Cortex of kidney (tissue), 1 donor: ENCODE results near the gene FOLR2.
"Not testable (repeated sequence)": the region's sequence is repeated elsewhere in the genome, so short reads cannot be mapped to it uniquely, and the experiment has no call there.

ENCODE experiments used
- DNase-seq: peaks from one replicate; lab custom pipeline; 2025; lab: John Stamatoyannopoulos, UW

The FOLR2 gene

DNA sequence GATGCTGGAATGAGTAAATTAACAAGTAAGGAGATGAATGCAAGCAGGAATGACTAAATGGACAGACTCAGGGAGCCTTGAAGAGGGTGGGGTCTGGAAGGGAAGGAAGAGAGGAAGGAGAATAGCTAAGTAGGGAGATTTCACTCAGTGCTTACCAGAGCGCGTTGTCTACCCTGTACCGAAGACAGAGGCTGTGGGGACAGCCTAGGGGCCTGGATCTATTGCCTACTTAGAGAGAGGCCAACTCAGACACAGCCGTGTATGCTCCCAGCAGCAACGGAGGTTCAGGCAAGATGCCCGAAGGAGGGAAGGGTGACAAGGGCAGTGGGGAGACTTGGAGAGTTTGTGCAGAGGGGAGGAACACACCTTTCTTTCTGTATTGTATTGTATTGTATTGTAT, at the start of gene FOLR2:
FOLR2 (plus strand) TSS at position 157 of the 400 bp plus-strand sequence. CDS start 1,791 bp downstream, outside the sequence.
- DNase-seq, result no peak

DNA sequence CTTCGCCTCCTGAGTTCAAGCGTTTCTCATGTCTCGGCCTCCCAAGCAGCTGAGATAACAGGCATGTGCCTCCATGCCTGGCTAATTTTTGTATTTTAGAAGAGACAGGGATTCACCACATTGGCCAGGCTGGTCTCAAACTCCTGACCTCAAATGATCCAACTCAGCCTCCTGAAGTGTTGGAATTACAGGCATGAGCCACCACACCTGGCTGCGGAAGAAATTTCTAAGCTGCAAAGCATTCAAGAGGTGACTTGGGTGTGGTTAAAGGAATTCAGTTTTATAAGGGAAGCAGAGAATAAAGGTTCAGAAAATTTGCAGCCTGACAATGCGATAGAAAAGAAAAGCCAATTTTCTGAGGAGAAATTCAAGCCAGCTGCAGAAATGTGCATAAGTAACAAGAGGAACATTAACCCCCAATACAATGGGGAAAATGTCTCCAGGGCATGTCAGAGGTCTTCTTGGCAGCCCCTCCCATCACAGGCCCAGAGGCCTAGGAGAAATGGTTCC, 47.5 kb upstream of the FOLR2 start:
- DNase-seq, result not testable (repeated sequence)

GRCh38 chr11:72169754-72170153, 46.8 kb upstream of the FOLR2 start:
- not testable (repeated sequence) for DNase-seq

DNA sequence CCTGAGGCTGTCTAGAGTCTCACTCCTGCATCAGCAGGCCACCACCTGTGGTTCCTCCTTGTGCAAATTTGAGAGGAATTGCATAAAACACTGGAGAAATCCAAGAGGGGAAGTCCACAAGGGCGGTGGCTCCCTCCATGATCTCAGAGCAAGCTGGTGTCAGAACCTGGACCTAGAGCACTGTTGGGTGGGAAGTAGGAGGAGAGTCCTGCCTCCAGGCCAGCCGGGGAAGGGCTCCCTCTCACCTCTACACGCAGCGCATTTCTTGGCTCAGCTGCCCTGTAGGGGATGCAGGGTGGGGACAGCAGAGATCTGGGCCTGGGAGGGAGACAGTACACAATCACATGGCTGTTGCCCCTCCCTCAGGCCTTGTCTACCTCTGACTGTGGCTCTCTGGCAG, 44.6 kb upstream of the FOLR2 start:
- DNase-seq, result not testable (repeated sequence)

- no peak for DNase-seq
Measured at GRCh38 chr11:72173291-72173690, 43.3 kb upstream of the FOLR2 start.

GRCh38 chr11:72174302-72175070, 42.1 kb upstream of the FOLR2 start:
- DNase-seq, result no peak

- DNase-seq, result no peak
Measured at GRCh38 chr11:72177656-72178055, 38.9 kb upstream of the FOLR2 start.

GRCh38 chr11:72179049-72179803, 37.4 kb upstream of the FOLR2 start:
- DNase-seq, result no peak

- DNase-seq, result no peak
Measured at GRCh38 chr11:72179804-72180396, 36.7 kb upstream of the FOLR2 start.

GRCh38 chr11:72180892-72181552, 35.6 kb upstream of the FOLR2 start:
- not testable (repeated sequence) for DNase-seq

GRCh38 chr11:72181553-72181958, 35.0 kb upstream of the FOLR2 start:
- not testable (repeated sequence) for DNase-seq

DNA sequence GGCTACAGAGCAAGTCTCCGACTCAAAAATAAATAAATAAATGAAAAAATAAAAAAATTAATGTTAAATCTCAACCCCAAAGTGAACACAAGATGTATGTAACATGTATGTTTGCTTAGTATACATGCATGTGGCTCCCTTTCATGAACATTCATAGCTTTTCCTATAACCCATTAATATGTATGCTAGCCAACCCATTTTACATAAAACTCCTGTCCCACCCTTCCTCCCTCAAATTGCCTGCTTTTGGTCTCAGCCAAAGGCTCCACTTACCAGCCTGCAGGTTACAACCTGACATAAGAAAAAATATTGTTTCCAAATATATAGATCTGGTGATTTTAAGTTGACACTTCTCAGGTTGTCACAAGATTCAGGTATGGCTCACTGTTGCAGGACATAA, 28.3 kb upstream of the FOLR2 start:
- no peak for DNase-seq

DNA sequence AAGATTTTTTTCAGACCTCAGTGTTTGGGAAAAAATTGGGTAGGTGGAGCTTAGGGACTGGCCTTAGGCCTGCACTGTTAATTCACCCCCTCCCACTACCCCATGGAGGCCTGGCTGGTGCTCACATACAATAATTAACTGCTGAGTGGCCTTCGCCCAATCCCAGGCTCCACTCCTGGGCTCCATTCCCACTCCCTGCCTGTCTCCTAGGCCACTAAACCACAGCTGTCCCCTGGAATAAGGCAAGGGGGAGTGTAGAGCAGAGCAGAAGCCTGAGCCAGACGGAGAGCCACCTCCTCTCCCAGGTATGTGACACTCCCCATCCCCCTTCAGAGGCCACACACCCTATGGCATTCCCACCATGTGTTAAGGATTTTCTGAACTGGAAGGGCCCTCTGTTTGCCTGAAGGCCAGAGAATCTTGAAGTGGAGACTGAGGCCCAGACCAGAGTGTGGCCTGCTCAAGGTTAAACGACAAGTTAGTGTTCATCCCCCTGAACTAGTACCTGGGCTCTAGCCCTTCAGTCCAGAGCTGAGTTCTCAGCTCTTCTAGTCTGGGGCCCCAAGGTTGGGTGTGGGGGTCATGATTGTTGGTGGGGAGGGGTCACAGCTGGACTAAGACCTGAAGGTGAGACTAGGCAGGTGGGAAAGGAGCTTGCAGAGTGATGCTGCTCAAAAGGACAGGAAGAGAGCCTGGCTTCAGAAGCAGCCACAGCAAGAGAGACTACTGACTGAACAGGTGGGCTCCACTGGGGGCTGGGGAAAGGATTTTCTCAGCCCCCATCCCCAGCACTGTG, 26.9 kb upstream of the FOLR2 start:
- DNase-seq, result no peak

DNA sequence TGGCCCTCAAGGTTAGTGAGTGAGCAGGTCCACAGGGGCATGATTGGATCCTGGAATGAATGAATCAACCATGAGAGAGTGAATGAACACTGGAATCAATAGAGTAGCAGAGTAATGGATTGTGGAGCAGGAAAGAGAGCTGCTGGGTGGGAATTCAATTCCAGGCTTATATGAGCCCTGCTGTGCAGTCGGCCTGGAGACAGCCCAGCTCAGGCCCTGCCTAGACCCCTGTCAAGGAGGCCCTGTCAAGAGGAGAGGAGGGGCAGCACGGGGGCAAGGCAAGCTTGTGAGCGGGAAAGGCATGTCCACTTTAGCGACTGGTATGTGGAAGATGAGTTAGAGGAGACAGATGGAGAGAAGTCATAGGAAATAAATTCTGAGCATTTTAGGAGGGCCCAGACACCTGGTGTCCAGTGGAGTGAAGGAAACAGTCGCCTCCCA, 25.9 kb upstream of the FOLR2 start:
- DNase-seq, result no peak

DNA sequence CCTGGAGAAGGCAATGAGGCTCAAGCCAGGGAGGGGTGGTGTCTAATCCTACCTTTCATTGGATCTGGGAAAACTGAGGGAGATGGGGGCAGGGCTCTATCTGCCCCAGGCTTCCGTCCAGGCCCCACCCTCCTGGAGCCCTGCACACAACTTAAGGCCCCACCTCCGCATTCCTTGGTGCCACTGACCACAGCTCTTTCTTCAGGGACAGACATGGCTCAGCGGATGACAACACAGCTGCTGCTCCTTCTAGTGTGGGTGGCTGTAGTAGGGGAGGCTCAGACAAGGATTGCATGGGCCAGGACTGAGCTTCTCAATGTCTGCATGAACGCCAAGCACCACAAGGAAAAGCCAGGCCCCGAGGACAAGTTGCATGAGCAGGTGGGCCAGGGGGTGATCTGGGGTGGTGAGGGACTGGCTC, 24.6 kb upstream of the FOLR2 start, which contains the start of gene FOLR1:
FOLR1 (plus strand) TSS at position 180 of the 421 bp plus-strand sequence; CDS start at position 214, 34 bp downstream.
- no peak for DNase-seq

DNA sequence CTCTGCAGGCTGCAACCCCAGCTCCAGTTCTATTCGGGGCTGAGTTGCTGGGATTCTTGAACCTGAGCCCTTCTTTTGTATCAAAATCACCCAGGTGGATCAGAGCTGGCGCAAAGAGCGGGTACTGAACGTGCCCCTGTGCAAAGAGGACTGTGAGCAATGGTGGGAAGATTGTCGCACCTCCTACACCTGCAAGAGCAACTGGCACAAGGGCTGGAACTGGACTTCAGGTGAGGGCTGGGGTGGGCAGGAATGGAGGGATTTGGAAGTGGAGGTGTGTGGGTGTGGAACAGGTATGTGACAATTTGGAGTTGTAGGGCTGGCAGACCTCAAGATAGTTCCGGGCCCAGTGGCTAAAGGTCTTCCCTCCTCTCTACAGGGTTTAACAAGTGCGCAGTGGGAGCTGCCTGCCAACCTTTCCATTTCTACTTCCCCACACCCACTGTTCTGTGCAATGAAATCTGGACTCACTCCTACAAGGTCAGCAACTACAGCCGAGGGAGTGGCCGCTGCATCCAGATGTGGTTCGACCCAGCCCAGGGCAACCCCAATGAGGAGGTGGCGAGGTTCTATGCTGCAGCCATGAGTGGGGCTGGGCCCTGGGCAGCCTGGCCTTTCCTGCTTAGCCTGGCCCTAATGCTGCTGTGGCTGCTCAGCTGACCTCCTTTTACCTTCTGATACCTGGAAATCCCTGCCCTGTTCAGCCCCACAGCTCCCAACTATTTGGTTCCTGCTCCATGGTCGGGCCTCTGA, 20.9 kb upstream of the FOLR2 start:
- DNase-seq, result no peak

GRCh38 chr11:72201445-72201844, 15.1 kb upstream of the FOLR2 start:
- not testable (repeated sequence) for DNase-seq

GRCh38 chr11:72202571-72202970, 14.0 kb upstream of the FOLR2 start:
- no peak for DNase-seq

- DNase-seq, result no peak
Measured at GRCh38 chr11:72203163-72203562, 13.4 kb upstream of the FOLR2 start.

DNA sequence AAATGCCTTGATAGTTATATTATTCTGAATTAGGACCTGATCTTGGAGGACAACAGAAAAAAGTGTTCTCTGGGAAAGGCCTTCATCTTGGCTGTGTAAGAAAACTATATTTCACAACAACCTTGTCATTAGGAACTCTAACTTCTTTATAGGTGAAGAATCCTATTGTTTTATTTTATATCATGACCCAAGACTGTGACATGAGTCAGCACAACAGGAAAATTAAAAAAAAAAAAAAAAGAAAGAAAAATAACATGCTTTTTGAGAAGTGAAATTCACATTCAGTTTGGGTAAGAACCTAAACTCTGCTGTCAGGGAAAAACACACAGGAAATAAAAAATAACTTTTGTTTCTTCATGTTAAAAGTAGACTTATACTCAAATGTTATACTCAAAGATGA, 11.7 kb upstream of the FOLR2 start:
- DNase-seq, result no peak
